ENCODE measurements around the gene FLII.

DNA sequence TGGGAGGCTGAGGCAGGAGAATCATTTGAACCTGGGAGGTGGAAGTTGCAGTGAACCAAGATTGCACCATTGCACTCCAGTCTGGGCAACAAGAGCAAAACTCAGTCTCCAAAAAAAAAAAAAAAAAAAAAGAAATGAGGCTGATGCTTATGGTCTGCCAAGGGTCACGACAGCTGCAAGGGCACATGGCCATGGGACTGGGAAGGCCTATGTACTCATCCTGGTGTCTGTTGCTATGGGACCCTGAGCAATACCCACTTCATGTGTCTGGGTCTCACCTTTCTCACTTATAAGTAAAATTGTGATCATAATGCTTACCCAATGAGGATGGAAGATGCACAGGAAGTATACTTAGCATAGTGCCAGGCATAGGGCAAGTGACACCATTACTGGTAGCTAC is 18.5 kb upstream of the FLII start:
- TF ChIP-seq POU2F2 (IDR thresholded peaks at IDR 0.05; ENCODE audit: low read depth, low read length) (no peak), POLR2AphosphoS5 (IDR thresholded peaks at IDR 0.05; ENCODE audit: low read depth, low read length) (no peak), POLR2A (IDR thresholded peaks at IDR 0.05; ENCODE audit: low read depth, low read length) (no peak), TAF1 (IDR thresholded peaks at IDR 0.05; ENCODE audit: low read depth, low read length) (no peak), SPI1 (IDR thresholded peaks at IDR 0.05; ENCODE audit: low read depth, low read length) (no peak), PAX5 (IDR thresholded peaks at IDR 0.05; ENCODE audit: insufficient read depth, low read length, severe bottlenecking) (no peak)

All from GM12891 (cell line).